Neutrophil (primary cell): ENCODE measurements around the gene PDGFRA.

Experiments used
- H3K27ac ChIP-seq: fragments of 200-600 bp; sonication (generic); 2 replicates; pipeline ENCODE4 v1.5.1; 2016; ENCODE audit warnings: mild to moderate bottlenecking, moderate library complexity
- H3K27me3 ChIP-seq: fragments of 200-600 bp; sonication (generic); 2 replicates; pipeline ENCODE4 v1.6.0; 2016; ENCODE audit warnings: mild to moderate bottlenecking
- H3K36me3 ChIP-seq: fragments of 200-600 bp; sonication (generic); 2 replicates; pipeline ENCODE4 v1.5.1; 2017
- H3K4me1 ChIP-seq, 2 experiments: fragments of 200-600 bp in 1 of 2; sonication (generic) in 1 of 2; 1 replicate in 1 of 2; 2 replicates in 1 of 2; pipeline versions ENCODE4 v1.5.1 to v1.6.1; 2013 to 2016; ENCODE audit warnings: low read depth in 1 of 2, low read length in 1 of 2, mild to moderate bottlenecking in 1 of 2, moderate library complexity in 1 of 2; ENCODE audit not compliant: control insufficient read depth in 1 of 2, insufficient read depth in 1 of 2
- H3K4me3 ChIP-seq, 2 experiments: fragments of 200-600 bp in 1 of 2; sonication (generic) in 1 of 2; 1 replicate in 1 of 2; 2 replicates in 1 of 2; pipeline ENCODE4 v1.5.1; 2013 to 2016; ENCODE audit warnings: low read depth in 1 of 2, low read length in 1 of 2, mild to moderate bottlenecking in 1 of 2, moderate library complexity in 1 of 2
- H3K9me3 ChIP-seq: fragments of 200-600 bp; sonication (generic); 2 replicates; pipeline ENCODE4 v1.5.1; 2016
- CTCF ChIP-seq: fragments of 200-600 bp; sonication (generic); IDR thresholded peaks from 2 replicates; pipeline ENCODE4 v1.5.1; 2016; ENCODE audit warnings: antibody characterized with exemption

The PDGFRA gene

GRCh38 chr4:54228961-54229501 is at the start of gene PDGFRA:
PDGFRA (plus strand) TSS chr4:54229293; CDS start chr4:54258769, 29,476 bp downstream.
- Histone ChIP-seq H3K27me3 (peaks cover 100% of the 10 kb centered on the region), H3K9me3 (no peaks in the 10 kb centered on the region), H3K4me3 (no peak within 1 kb of the TSS), H3K4me1 (peaks cover 42 to 69% of the 10 kb centered on the region in 2 experiments), H3K27ac (no peak within 1 kb of the TSS), H3K36me3 (no peaks in the 10 kb centered on the region)
- no peak for TF ChIP-seq CTCF

- no peak for TF ChIP-seq CTCF
- Histone ChIP-seq H3K4me3 (no peak overlapping the region), H3K36me3 (no peaks in the 10 kb centered on the region), H3K27me3 (no peaks in the 10 kb centered on the region), H3K27ac (no peak overlapping the region), H3K9me3 (no peaks in the 10 kb centered on the region), H3K4me1 (no peaks in the 10 kb centered on the region)
Observed at GRCh38 chr4:54184581-54184980, 44.5 kb upstream of the PDGFRA start.

- TF ChIP-seq CTCF = no peak
- H3K36me3 ChIP-seq = no peaks in the 10 kb centered on the region
- no peaks in the 10 kb centered on the region for H3K4me1 ChIP-seq
- H3K4me3 ChIP-seq = no peak overlapping the region
- H3K27me3 ChIP-seq = no peaks in the 10 kb centered on the region
- H3K9me3 ChIP-seq = no peaks in the 10 kb centered on the region
- H3K27ac ChIP-seq = no peak overlapping the region
Observed at GRCh38 chr4:54185044-54185780, 43.9 kb upstream of the PDGFRA start.

- H3K27ac ChIP-seq = no peak overlapping the region
- H3K9me3 ChIP-seq = no peaks in the 10 kb centered on the region
- no peaks in the 10 kb centered on the region for H3K4me1 ChIP-seq
- no peak for TF ChIP-seq CTCF
- H3K36me3 ChIP-seq = no peaks in the 10 kb centered on the region
- H3K27me3 ChIP-seq = no peaks in the 10 kb centered on the region
- no peak overlapping the region for H3K4me3 ChIP-seq
Observed at GRCh38 chr4:54185866-54186265, 43.2 kb upstream of the PDGFRA start.

- Histone ChIP-seq H3K9me3 (no peaks in the 10 kb centered on the region), H3K27ac (no peak overlapping the region), H3K4me3 (no peak overlapping the region), H3K4me1 (no peaks in the 10 kb centered on the region), H3K27me3 (no peaks in the 10 kb centered on the region), H3K36me3 (no peaks in the 10 kb centered on the region)
- TF ChIP-seq CTCF = no peak
Observed at GRCh38 chr4:54186371-54186770, 42.7 kb upstream of the PDGFRA start.
